HG02981 (cell line): ENCODE measurements around the gene VMP1.
"Not testable (repeated sequence)": the region's sequence is repeated elsewhere in the genome, so short reads cannot be mapped to it uniquely, and the experiment has no call there.

Experiments
- ATAC-seq: cut with Tn5 transposase; IDR thresholded peaks from one replicate; pipeline ENCODE4 v1.9.1; 2021; ENCODE audit warnings: mild to moderate bottlenecking, moderate library complexity; ENCODE audit not compliant: unreplicated experiment

Gene VMP1

GRCh38 chr17:59856859-59857794 is 149.7 kb downstream of the VMP1 start:
- no peak for ATAC-seq

GRCh38 chr17:59858167-59858816 is 150.8 kb downstream of the VMP1 start:
- no peak for ATAC-seq

- ATAC-seq = no peak
Measured at GRCh38 chr17:59858932-59859331, 151.5 kb downstream of the VMP1 start.

GRCh38 chr17:59859444-59860025 is 152.1 kb downstream of the VMP1 start:
- no peak for ATAC-seq

- no peak for ATAC-seq
Measured at GRCh38 chr17:59863616-59864015, 156.2 kb downstream of the VMP1 start.

GRCh38 chr17:59869941-59870218 is 162.4 kb downstream of the VMP1 start:
- no peak for ATAC-seq

GRCh38 chr17:59870482-59870881 is 163.0 kb downstream of the VMP1 start:
- ATAC-seq = no peak

GRCh38 chr17:59872351-59872750 is 164.9 kb downstream of the VMP1 start:
- ATAC-seq = no peak

- ATAC-seq = not testable (repeated sequence)
Measured at GRCh38 chr17:59873414-59873813, 166.0 kb downstream of the VMP1 start.

GRCh38 chr17:59874376-59874775 is 166.9 kb downstream of the VMP1 start:
- no peak for ATAC-seq

- ATAC-seq = no peak
Measured at GRCh38 chr17:59876107-59876506, 168.7 kb downstream of the VMP1 start.

- no peak for ATAC-seq
Measured at GRCh38 chr17:59877965-59878364, 170.5 kb downstream of the VMP1 start.

- ATAC-seq = no peak
Measured at GRCh38 chr17:59878624-59879023, 171.2 kb downstream of the VMP1 start.

GRCh38 chr17:59884861-59885260 is 177.4 kb downstream of the VMP1 start:
- ATAC-seq = no peak

- ATAC-seq = no peak
Measured at GRCh38 chr17:59888145-59888750, 180.8 kb downstream of the VMP1 start.

- no peak for ATAC-seq
Measured at GRCh38 chr17:59890720-59891119, 183.3 kb downstream of the VMP1 start.
